Measurements from ENCODE around the gene RHBDL1.

DNA sequence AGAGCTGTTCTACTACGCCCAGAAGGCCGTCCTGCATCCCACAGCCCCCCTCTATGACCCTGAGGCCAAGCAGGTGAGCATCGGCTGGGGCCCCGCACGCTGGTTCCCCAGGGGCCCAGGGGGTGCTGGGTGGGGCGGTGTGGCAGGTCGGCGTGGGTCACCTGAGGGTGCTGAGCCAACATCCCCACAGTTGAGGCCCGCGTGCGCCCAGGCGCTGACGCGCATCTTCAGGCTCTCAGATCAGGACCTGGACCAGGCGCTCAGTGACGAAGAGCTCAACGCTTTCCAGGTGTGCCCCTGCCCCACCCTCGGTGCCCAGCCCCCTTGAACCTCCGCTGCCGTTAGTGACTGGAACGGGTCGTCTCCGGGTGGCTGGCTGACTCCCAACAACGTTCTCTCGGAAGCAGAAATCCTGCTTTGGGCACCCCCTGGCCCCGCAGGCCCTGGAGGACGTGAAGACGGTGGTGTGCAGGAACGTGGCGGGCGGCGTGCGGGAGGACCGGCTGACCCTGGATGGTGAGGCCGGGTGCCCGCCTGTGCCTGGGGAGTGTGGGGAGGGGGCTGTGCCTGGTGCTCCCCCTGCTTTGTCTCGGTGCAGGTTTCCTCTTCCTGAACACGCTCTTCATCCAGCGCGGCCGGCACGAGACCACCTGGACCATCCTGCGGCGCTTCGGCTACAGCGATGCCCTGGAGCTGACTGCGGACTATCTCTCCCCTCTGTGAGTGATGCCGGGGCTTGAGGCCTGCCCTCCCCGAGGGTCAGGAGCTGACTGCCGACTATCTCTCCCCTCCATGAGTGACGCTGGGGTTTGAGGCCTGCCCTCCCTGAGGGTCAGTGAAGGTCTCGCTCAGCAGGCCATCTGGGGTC lies 4.8 kb upstream of the RHBDL1 start:
- TF ChIP-seq CTCF (IDR thresholded peaks at IDR 0.05): no peak
- no peak for TF ChIP-seq ZFX (IDR thresholded peaks at IDR 0.05; ENCODE audit: borderline replicate concordance)

Measured in 22Rv1 (cell line).